Esophagus (tissue), 2 donors: ENCODE measurements around the gene CUX1. TPM values are rescaled to one million over a fixed set of nuclear protein-coding genes. Genes with fewer than 3 reads are reported as not detected.
"Not testable (repeated sequence)": the region's sequence is repeated elsewhere in the genome, so short reads cannot be mapped to it uniquely, and the experiment has no call there.

Source experiments
- H3K27ac ChIP-seq, 2 donors: one replicate each; pipeline ENCODE4 v1.5.1; 2013; ENCODE audit warnings: low read depth in 2 of 2, mild to moderate bottlenecking in 2 of 2, inconsistent platforms in 1 of 2, low read length in 1 of 2, moderate library complexity in 1 of 2
- H3K27me3 ChIP-seq, 2 donors: one replicate each; pipeline ENCODE4 v1.6.1; 2013; ENCODE audit warnings: low read length in 2 of 2, control low read depth in 1 of 2, mild to moderate bottlenecking in 1 of 2; ENCODE audit not compliant: insufficient read depth in 2 of 2, control insufficient read depth in 1 of 2
- H3K36me3 ChIP-seq, 2 donors: one replicate each; pipeline ENCODE4 v1.6.1; 2013; ENCODE audit warnings: low read length in 1 of 2; ENCODE audit not compliant: control insufficient read depth in 2 of 2, insufficient read depth in 2 of 2
- H3K4me1 ChIP-seq, 2 donors: one replicate each; pipeline ENCODE4 v1.6.1; 2013; ENCODE audit warnings: low read length in 1 of 2; ENCODE audit not compliant: control insufficient read depth in 2 of 2, insufficient read depth in 2 of 2
- H3K4me3 ChIP-seq, 2 donors: one replicate each; pipeline ENCODE4 v1.5.1; 2013; ENCODE audit warnings: low read length in 2 of 2, mild to moderate bottlenecking in 2 of 2, low read depth in 1 of 2, moderate library complexity in 1 of 2
- H3K9me3 ChIP-seq, 2 donors: one replicate each; pipeline ENCODE4 v1.6.1; 2013; ENCODE audit warnings: mild to moderate bottlenecking in 2 of 2, low read depth in 1 of 2, low read length in 1 of 2, moderate library complexity in 1 of 2; ENCODE audit not compliant: control insufficient read depth in 2 of 2, insufficient read depth in 1 of 2
- WGBS, 2 donors: extraction: QIAGEN DNeasy Blood & Tissue Kit; methylation state at CpG; one replicate each; pipeline ENCODE4 v1.1.7; 2013; 5-methylcytosine and 5-hydroxymethylcytosine counted together
- polyA plus RNA-seq, 2 donors: library from polyadenylated mRNA; stranded (reverse); fragments of 200-250 nt; gene quantifications; one replicate each; pipeline ENCODE4 v1.2.3, GENCODE V29; 2013
- donor health status: healthy with polysubstance abuse.
- donor health status: Bipolar disorder and iron deficiency.

Gene CUX1
- polyA plus RNA-seq, 2 donors = 19.6 to 21.7 TPM

GRCh38 chr7:102047167-102047566, 229.7 kb downstream of the CUX1 start:
- Histone ChIP-seq H3K27me3 (no peaks in the 10 kb centered on the region), H3K9me3 (no peaks in the 10 kb centered on the region), H3K4me3 (no peak overlapping the region), H3K4me1 (peaks cover 3 to 6% of the 10 kb centered on the region in 2 donors), H3K36me3 (no peaks in the 10 kb centered on the region), H3K27ac (no peak overlapping the region)
- 96 to 100% methylated on average over 1 of the region's 1 CpG for WGBS, 2 donors

DNA sequence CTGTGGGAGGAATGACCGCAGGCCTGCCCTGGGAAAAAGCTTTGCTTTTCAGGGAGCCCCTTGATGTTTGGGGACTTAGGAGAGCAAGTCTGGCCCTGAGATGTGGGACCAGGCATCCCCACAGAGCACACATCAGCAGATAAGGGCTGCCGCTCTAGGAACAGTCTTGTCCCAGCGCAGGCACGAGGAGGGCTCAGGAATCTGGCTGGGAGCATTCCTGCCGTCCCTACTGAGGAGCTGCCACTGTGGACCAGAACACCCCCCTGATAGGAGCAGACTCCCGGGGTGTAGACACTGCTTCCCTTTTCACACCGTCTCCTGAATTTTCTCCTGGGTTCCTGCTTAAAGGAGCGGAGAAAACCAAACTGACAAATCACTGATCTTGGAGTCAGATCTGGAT, 232.3 kb downstream of the CUX1 start:
- WGBS, 2 donors = 94 to 95% methylated on average over 8 of the region's 8 CpGs
- Histone ChIP-seq H3K36me3 (no peaks in the 10 kb centered on the region), H3K4me3 (no peak overlapping the region), H3K27ac (no peak overlapping the region), H3K27me3 (no peaks in the 10 kb centered on the region), H3K4me1 (peaks cover 3 to 6% of the 10 kb centered on the region in 2 donors), H3K9me3 (no peaks in the 10 kb centered on the region)

DNA sequence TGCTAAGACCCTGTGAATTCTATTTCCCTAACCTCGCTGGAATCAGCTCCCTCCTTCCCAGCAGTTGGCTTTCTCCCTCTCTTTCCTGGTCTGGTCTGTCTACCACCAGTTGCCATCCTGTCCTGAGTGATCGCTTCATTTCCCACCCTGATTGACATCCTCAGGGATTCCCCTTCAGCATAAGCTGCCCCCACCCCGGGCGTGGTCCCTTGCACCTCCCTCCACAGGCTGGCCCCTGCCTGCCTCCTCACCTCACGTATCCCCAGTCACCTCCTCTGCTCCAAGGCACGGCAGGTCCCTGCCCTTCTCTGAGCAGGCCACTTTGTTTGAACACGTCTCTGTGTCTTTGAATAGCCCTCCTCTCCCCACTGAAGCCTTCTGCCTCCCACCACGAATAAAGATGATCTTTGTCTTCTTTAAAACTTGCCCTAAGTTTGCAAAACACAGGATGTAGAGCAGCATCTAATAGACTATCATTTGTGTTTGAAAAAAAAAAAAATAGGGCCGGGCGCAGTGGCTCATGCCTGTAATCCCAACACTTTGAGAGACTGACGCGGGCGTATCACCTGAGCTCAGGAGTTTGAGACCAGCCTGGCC, 233.5 kb downstream of the CUX1 start:
- no peak overlapping the region for H3K4me3 ChIP-seq
- H3K4me1 ChIP-seq = peaks cover 2 to 3% of the 10 kb centered on the region in 2 donors
- H3K27me3 ChIP-seq = no peaks in the 10 kb centered on the region
- no peaks in the 10 kb centered on the region for H3K36me3 ChIP-seq
- WGBS, 2 donors = 53 to 70% methylated on average over 13 of the region's 13 CpGs
- H3K27ac ChIP-seq = peak overlapping the region in 1 of 2 donors; percentile 56
- H3K9me3 ChIP-seq = no peaks in the 10 kb centered on the region

DNA sequence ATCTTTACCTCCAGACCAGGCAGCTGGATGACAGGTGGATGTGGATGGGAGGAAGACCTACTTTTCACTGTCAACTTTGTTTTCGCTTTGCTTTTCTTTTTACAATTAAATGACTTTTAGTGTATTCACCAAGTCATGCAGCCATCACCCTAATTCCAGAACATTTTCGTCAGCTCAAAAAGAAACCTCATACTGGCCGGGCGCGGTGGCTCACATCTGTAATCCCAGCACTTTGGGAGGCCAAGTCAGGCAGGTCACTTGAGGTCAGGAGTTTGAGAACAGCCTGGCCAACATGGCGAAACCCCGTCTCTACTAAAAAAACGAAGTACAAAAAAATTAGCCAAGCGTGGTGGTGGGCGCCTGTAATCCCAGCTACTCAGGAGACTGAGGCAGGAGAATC, 234.3 kb downstream of the CUX1 start:
- H3K4me3 ChIP-seq, H3K4me1 ChIP-seq, H3K27me3 ChIP-seq, H3K27ac ChIP-seq, H3K36me3 ChIP-seq, H3K9me3 ChIP-seq: not testable (repeated sequence)
- WGBS, 2 donors = 83 to 90% methylated on average over 10 of the region's 10 CpGs

DNA sequence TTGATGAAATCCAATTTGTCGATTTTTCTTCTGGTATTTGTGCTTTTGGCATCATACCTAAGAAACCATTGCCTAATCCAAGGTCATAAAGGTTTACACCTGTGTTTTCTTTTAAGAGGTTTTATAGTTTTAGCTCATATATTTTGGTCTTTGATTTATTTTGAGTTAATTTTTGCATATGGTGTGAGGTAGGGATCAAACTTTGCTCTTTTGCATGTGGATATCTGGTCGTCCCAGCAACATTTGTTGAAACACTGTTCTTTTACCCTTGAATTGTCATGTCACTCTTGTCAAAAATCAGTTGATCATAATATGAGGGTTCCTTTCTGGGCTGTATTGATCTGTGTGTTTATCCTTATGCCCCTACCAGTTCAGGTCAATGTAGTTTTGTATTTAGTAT, 236.7 kb downstream of the CUX1 start:
- 96 to 98% methylated on average over 2 of the region's 2 CpGs for WGBS, 2 donors
- Histone ChIP-seq H3K36me3 (no peaks in the 10 kb centered on the region), H3K27me3 (no peaks in the 10 kb centered on the region), H3K9me3 (no peaks in the 10 kb centered on the region), H3K27ac (no peak overlapping the region), H3K4me1 (peaks cover 2 to 3% of the 10 kb centered on the region in 2 donors), H3K4me3 (no peak overlapping the region)

GRCh38 chr7:102055181-102055976, 238.0 kb downstream of the CUX1 start:
- H3K4me3 ChIP-seq = no peak overlapping the region
- WGBS, 2 donors = 85 to 91% methylated on average over 2 of the region's 2 CpGs
- no peaks in the 10 kb centered on the region for H3K36me3 ChIP-seq
- no peaks in the 10 kb centered on the region for H3K9me3 ChIP-seq
- peaks cover 2 to 3% of the 10 kb centered on the region in 2 donors for H3K4me1 ChIP-seq
- H3K27ac ChIP-seq = no peak overlapping the region
- no peaks in the 10 kb centered on the region for H3K27me3 ChIP-seq

- Histone ChIP-seq H3K27ac (no peak overlapping the region), H3K36me3 (no peaks in the 10 kb centered on the region), H3K4me1 (peaks cover 2 to 7% of the 10 kb centered on the region in 2 donors), H3K4me3 (no peak overlapping the region), H3K9me3 (no peaks in the 10 kb centered on the region), H3K27me3 (no peaks in the 10 kb centered on the region)
- 81 to 86% methylated on average over 9 of the region's 9 CpGs for WGBS, 2 donors
Observed at GRCh38 chr7:102059524-102059923, 242.1 kb downstream of the CUX1 start.

DNA sequence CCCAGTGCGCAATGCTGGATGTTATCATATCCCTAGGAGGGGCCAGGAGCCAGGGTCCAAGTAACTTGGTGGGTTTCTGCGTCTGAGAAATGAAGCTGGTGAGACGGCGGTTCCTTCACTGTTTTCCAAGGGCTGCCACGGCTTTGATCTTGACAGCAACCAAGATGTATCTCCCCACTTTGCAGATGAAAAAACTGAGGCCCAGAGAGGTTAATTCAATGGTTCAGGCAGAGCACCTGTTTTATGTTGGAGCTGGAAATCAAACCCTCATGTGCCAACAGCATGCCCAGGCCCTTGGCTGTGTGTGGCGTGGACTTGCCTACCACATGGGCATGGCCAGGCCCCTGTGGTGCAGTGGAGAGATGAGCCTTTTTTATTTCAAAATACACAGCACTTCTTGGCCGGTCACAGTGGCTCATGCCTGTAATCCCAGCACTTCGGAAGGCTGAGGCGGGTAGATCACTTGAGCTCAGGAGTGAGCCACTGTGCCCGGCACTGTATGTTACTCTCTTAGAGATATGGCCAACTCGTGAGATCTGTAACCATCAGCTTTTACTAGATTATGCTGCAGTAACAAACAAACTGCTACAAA, 244.0 kb downstream of the CUX1 start:
- 87 to 88% methylated on average over 11 of the region's 11 CpGs for WGBS, 2 donors
- Histone ChIP-seq H3K4me3 (no peak overlapping the region), H3K36me3 (no peaks in the 10 kb centered on the region), H3K27ac (no peak overlapping the region), H3K9me3 (no peaks in the 10 kb centered on the region), H3K27me3 (no peaks in the 10 kb centered on the region), H3K4me1 (peaks cover 2 to 9% of the 10 kb centered on the region in 2 donors)

DNA sequence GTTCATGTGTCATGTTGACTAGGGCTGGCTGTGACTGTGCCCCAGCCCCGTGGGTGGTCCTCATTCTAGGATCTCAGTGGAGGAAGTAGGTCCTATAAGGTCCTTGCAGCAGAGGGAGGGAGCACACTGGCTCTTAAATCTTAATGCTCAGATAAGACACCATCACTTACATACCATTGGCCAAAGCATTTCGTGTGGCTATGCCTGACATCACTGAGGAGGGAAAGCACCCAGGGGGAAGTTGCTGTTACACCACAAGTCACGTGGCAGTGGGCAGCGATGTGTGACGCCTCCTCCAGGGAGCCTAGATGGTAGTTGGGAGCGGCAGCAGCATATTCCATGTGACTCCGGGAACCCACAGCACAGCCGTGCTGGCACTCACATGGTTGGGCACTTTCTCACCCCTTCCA, 244.6 kb downstream of the CUX1 start:
- WGBS, 2 donors = 81 to 89% methylated on average over 8 of the region's 8 CpGs

More for the DNA sequence above, 244.6 kb downstream of the CUX1 start:
- Histone ChIP-seq H3K9me3 (no peaks in the 10 kb centered on the region), H3K4me1 (peaks cover 2 to 9% of the 10 kb centered on the region in 2 donors), H3K27ac (no peak overlapping the region), H3K27me3 (no peaks in the 10 kb centered on the region), H3K36me3 (no peaks in the 10 kb centered on the region), H3K4me3 (no peak overlapping the region)
